Eye (tissue), 1 donor: ENCODE measurements around the gene ADGRE3.
A peak's percentile ranks its signal among the peaks of the same experiment; 100 is the strongest.

ENCODE experiments used
- DNase-seq: peaks from one replicate; pipeline ENCODE4 v3.0.0-alpha.2; 2015

Gene ADGRE3, protein sequence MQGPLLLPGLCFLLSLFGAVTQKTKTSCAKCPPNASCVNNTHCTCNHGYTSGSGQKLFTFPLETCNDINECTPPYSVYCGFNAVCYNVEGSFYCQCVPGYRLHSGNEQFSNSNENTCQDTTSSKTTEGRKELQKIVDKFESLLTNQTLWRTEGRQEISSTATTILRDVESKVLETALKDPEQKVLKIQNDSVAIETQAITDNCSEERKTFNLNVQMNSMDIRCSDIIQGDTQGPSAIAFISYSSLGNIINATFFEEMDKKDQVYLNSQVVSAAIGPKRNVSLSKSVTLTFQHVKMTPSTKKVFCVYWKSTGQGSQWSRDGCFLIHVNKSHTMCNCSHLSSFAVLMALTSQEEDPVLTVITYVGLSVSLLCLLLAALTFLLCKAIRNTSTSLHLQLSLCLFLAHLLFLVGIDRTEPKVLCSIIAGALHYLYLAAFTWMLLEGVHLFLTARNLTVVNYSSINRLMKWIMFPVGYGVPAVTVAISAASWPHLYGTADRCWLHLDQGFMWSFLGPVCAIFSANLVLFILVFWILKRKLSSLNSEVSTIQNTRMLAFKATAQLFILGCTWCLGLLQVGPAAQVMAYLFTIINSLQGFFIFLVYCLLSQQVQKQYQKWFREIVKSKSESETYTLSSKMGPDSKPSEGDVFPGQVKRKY

DNA sequence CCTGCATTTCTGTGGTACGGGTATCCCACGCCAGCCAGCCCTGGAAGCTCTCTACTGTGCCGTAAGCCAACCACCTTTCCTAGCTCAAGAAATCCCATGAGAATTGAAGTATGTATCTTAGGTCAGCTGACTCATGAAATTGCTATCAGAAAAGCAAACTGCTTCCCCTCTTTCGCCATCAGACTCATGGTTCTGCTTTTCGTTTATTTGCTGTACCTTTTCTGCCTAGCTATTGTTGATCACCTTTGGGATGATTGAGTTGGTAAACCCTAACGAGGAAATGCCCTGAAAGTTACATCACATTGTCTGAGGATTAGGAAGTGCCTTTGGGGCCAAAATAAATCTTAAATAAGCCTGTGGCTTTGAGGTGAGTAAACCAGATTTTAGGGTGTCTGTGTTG is at the start of gene ADGRE3:
Gene ADGRE3 (minus strand): TSS at position 81 of the 400 bp plus-strand sequence. CDS start 74 bp downstream, at position 7.
- DNase-seq, result no peak

DNA sequence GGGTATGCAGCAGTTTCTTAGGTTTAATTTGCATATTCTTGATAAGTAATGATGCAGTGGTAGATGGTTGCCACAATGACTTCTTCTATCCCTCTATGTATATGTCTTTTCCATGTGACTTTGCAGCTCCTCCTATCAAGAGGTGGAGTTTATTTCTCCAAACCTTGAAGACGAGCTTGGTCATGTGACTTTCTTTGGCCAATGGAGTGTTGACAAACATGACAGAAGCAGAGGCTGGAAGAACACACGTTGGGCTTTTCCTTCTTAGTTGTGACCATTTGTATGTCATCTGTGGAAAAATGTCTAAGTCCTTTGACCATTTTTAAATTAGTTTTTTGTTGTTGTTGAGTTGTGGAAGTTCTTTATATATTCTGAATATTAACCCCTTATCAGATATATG is 47.5 kb upstream of the ADGRE3 start:
- no peak for DNase-seq

DNA sequence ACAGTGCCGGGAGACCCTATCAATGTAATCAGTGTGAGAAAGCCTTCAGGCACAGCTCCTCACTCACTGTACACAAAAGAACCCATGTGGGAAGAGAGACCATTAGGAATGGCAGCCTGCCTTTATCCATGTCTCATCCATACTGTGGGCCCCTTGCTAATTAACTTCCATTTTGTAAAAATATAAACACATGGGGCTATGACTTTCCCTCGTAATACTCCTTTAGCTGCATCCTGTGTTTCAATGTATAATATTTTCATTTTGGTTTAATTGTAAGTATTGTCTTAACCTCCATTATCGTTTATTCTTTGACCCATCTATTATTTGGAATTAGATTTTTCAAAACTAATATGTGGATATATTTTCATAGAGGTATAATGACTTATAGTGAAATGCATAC is 44.5 kb upstream of the ADGRE3 start:
- DNase-seq, result no peak

DNA sequence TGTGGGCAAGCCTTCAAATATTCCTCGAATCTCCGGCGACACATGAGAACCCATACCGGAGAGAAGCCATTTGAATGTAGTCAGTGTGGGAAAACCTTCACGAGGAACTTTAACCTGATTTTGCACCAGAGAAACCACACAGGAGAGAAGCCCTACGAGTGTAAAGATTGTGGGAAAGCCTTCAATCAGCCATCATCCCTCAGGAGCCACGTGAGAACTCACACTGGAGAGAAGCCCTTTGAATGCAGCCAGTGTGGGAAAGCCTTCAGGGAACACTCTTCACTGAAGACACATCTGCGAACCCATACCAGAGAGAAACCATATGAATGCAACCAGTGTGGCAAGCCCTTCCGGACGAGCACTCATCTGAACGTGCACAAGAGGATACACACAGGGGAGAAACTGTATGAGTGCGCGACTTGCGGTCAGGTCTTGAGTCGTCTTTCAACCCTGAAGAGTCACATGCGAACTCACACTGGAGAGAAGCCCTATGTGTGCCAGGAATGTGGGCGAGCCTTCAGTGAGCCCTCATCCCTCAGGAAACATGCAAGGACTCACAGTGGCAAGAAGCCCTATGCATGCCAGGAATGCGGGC is 44.0 kb upstream of the ADGRE3 start:
- no peak for DNase-seq

DNA sequence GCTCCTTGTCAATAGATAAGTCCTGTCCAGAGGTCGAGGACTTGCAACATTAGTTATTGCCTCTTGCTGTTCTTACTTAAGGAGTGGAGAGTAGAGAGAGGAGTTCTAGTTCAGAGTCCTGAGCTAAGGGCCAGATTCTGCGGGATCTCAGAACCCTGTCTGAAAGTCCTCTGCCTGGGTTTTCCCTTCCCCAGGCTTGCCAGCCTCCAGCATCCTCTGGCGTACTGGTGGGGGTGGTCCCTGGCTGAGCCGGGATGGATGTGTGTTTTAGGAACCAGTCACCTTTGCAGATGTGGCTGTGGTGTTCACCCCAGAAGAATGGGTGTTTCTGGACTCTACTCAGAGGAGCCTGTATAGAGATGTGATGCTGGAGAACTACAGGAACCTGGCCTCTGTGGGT is 41.2 kb upstream of the ADGRE3 start:
- no peak for DNase-seq

DNA sequence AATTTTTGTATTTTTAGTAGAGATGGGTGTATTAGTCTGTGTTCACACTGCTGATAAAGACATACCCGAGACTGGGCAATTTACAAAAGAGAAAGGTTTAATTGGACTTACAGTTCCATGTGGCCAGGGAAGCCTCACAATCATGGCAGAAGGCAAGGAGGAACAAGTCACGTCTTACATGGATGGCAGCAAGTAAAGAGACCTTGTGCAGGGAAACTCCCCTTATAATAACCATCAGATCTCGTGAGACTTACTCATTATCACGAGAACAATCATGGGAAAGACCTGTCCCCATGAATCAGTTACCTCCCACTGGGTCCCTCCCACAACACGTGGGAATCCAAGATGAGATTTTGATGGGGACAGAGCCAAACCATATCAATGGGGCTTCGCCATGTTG is 29.8 kb upstream of the ADGRE3 start:
- no peak for DNase-seq

DNA sequence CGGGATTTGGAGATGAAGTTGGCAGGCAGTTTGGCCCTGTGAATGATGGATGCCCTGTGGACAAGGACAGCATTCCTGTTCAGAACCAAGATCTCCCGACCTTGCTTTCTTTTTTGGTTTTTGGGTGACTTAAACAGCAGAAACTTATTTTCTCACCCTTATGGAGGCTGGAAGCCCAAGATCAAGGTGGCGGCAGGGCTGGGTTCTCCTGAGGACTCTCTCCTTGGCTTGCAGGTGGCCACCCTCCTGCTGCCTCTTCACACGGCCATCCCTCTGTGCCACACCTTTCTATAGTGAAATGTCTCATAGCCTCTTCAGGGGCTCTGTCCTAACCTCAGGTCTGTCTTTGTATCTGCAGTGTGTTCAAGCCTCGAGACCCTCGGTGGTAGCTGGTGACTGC is 29.2 kb upstream of the ADGRE3 start:
- DNase-seq, result no peak

DNA sequence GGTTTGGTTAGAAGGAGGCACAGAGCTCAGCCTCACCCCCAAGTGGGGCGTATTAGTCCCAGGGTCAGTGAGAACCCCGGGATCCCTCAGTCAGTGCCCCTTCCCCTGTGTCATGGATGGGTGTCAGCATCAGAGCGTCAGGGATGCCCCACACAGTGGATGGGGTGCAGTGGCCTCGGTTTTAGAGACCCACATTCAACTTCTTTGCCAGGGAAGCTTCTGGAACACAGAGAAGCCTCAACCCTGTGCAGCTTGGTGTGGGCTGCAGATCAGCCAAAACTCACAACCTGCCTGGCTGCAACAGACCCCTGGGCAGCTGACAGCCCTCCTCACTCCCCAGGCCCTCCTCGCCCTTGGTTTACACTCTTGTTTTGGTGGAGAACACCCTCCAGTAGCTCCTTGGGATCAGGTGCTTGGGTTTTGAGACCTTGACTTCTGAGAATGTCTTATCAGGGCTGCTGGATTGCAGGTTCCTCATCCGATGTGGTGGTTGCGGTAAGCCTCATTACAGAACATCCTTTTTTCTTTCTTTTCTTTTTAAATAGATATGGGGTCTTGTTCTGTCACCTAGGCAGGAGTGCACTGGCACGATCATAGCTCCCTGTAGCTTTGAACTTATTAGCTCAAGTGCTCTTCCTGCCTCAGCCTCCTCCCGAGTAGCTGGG is 26.2 kb upstream of the ADGRE3 start:
- DNase-seq, result no peak

DNA sequence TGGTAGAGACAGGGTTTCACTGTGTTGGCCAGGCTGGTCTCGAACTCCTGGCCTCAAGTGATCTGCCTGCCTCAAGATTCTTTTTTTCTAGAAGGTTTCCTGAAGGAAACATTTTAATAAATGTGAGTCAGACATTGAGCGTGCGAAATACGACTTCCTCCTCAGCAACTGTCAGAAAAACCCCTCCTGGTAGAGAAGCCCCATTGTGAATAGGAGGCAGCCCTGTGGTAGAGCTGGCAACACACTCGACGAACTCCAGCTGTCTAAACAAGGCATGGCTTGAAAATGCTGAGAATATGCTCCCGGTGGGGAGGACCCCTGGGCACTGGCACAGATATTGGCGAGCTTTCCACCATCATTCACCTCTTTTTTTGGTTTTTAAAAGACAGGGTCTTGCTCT is 25.0 kb upstream of the ADGRE3 start:
- DNase-seq, result no peak

DNA sequence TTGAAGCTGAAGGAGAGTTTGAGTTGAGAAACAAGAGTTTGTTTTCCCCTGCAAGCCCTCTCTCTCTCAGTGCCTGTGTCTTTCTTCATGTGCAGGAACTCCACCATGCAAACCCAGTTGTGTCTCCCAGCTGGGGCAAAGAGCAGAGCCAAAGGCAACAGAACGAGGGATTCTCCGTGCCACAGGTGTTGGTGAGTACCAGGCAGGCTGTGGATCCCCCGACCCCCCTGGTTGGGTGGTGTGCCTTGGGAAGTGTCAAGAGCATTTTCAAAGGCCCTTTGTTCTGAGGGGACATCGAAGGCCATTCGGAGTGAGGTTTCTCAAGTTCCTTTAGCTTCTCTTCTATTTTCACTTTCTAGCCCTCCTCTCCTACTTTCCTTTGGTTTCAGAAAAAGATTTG is 20.8 kb upstream of the ADGRE3 start:
- DNase-seq, result no peak

DNA sequence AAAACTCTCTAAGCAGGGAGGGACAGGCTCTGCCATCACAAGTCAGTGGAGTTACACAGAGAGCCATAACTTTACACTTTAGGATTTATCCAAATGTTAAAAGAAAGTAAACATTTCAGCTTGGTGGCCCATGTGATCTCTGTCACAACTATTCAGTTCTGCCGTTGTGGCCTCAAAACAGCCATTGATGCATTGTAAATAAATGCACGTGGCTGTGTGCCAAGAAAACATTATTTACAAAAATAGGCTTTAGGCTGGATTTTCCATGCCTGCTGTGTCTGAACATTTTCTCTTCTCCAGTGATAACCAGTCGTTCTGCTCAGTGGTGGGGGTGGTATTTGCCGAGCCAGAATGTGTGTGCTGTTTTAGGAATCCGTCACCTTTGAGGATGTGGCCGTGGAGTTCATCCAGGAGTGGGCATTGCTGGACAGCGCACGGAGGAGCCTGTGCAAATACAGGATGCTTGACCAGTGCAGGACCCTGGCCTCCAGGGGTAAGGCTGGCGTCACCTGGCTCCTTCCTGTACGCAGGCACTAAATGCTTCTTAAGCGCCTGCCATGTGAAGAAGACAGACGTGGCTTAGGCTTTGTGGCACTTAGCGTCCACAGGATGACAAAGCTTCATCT is 20.1 kb upstream of the ADGRE3 start:
- DNase-seq, result no peak

DNA sequence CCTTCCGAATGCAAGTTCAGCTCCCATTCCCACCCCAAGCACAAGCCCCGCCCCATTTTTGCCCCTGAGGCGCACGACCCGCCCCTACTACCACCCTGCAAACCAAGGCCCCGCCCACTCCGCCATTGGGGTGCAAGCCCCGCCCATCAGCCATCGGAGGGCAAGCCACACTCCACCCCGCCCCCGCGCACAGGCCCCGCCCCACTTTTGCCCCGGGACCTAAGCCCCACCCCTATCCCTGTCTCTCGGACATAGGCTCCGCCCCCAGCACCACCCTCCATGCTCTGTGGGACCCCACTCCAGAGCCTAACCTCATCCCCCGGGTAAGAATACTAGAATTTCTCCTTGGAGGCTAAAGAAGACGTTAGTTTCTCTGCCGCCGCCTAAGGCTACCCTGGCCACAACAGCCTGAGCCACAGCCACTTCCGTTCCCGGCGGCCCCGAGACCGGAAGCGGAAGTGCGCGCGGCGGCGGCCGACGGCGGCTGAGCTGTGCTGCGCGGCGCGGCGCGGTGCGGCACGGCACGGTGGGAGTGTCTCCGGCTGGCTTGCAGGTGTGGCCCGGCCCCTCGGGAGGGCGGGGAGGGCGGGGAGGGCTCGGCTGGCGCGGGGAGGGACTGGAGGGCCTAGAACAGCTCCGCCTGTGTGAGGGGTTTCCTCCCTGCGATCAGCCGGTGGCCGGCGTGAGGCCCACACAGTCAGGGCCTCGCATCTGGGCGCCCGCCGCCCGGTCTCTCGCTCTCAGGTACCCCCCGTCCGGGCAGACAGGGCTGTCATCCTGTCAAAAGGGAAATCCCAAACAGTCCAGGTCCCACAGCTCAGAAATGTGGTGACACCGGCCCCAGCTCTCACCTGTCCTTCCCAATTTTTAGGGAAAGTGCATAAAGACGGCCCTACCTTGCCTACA is 15.2 kb upstream of the ADGRE3 start, which contains the start of gene ZNF333:
Gene ZNF333 (plus strand): TSS at position 451 of the 906 bp plus-strand sequence. CDS start 3,444 bp downstream, outside the sequence.
- peak; percentile 97 for DNase-seq

DNA sequence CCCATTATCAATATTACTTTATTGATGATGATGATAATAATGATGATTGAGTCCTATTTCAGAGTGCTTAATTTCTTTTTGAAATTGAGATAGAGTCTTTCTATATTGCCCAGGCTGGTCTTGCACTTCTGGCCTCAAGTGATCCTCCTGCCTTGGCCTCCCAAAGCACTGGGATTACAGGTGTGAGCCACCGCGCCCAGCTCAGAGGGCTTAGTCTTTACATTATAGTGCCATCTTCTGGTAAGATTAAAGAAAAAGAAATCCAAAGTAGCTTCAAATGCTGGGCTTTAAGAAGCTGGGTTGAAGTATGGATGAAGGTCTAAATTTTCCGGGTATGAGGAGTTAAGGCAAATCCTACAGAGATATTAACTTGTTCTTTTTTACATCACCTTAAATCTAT is 11.8 kb upstream of the ADGRE3 start:
- no peak for DNase-seq

DNA sequence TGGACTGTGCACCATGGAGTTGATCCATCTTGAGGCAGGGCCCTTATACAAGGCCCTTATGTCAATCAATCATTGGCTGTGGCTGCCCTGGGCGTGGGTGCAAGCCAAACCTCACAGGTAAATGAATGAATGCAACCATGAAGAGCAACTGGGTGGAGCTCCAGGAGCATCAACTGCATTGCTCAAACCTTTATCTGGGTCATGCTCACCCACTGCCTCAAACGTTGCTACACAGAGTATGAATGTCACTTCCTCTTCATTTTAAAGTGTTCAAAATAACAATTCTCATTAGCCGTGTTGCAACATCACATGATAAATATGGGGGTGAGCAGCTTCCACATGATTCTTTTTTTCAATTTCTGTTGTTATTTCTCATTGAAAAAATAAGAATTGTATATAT is 8.8 kb upstream of the ADGRE3 start:
- DNase-seq, result no peak

DNA sequence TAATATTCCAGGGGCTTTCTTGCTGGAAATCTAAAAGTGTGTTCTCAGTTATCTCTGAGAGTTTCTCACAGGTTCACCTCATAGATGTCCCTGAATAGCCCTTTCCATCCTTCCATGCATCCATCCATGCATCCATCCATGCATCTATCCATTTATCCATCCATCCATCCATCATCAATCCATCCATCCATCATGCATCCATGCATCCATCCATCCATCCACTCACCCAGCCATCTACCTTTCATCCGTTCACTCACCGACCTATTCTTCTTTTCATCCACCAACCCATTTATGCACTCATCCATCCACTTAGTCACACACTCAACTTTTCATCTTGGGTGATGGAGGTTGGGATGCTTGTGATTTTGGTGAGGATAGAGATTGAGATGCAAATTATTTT is 7.4 kb upstream of the ADGRE3 start:
- DNase-seq, result no peak

DNA sequence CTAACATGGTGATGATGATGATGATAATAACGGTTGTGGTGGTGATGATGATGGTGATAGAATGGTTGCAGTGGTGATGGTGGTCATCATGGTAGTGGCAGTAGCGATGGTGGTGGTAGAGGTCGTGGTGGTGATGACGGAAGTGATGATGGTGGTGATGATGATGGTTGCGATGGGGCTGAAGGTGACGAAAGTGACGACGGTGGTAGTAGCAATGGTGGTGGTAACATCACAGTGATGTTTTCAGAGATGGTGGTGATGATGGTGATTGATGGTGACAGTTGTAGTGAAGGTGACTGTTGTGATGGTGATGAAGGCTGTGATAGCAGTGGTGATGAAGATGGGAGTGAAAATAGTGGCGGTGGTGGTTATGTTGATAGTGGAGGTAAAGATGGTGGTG is 3.6 kb upstream of the ADGRE3 start:
- DNase-seq, result no peak

DNA sequence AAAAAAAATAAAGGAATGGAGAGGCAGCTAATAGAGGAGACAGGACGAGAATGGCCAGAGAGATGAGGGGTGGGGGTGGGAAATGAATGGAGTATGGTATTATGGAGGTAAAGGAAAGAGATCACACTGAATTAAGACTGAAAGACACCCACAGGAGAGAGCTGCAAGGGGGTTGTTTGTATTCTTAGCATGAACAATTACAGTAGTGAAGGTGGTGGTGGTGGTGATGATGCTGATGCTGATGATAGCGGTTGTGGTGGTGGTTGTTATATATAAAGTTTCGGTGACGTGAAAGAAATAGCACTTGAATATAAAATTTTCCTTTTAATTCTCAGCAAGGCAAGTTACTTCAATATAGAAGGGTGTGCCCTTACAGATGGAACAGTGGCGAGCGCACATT is 2.8 kb upstream of the ADGRE3 start:
- DNase-seq, result no peak

DNA sequence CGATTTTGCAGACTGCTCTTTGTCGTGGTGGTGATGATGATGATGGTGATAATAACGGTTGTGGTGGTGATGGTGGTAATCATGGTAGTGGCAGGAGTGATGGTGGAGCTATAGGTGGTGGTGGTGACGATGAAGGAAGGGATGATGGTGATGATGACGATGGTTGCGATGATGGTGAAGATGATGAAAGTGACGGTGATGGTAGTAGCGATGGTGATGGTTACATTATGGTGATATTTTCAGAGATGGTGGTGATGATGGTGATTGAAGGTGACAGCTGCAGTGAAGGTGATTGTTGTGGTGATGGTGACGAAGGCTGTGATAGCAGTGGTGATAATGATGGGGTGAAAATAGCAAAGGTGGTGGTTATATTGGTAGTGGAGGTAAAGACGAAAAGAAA is 2.1 kb upstream of the ADGRE3 start:
- no peak for DNase-seq

DNA sequence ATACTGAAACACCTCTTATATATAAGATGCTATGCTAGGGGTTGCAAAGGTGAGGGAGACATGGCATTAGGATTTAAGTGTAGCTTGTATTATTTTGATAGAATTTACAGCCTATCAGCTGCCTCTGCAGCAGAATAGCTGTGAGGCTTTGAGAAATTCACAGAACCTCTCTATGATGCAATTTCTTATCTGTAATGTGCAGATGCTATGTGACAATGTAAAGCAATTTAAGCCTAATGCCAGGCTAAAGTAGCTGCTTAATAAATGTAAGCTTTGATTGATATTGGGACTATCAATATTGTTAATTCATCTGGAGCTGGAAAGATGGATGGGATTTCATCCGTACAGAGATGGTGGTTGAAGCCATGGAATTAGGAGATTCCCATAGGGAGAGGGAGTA is 1.6 kb downstream of the ADGRE3 start:
- DNase-seq, result no peak

DNA sequence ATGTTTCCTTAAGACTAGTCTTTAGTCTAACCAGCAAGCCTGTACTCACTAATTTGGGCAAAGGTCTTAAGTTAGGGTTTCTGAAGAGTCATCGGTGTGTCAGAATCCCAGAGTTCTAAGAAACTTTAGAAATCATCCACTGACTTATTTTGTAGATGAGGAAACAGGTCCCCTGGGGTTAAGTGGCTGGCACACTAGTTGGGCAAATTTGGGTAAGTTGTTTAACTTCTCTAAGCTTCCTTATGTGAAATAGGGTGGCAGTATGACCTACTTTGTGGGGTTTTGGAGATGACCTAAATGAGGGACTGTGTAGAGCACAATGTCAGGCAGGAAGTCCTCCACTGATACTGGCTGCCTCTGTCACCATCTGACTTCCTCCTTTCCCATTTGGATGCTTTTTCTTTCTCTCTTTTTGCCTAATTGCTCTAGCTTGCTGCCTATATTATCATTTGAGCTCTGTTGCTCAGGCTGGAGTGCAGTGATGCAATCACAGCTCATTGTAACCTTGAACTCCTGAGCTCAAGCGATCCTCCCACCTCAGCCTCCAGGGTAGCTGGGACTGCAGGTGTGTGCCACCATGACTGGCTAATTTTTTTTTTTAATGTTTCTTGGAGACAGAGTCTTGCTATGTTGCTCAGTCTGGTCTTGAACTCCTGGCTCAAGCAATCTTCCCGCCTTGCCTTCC is 2.3 kb downstream of the ADGRE3 start:
- no peak for DNase-seq

DNA sequence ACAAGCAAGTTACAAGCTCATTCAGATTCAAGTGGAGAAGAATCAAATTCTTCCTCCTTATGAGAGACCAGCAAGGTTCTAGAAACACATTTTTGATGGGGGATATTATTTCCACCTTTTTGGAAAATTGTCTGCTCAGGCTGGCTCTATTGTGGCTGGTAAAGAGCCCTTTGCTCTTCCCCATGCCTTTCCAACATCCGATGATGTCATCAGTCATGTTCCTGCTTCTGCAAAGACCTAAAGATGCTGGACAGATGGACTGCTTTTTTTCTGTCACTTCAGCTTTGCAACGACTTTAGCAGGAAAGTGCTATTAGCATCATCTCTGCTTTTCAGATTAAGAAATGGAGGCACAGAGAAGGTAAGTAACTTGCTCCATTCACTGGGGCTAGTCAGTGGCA is 4.2 kb downstream of the ADGRE3 start:
- no peak for DNase-seq
